SK-MEL-5 (cell line): ENCODE data around the gene CEP164. TPM values are rescaled to one million over a fixed set of nuclear protein-coding genes. Genes with fewer than 3 reads are reported as not detected.

Experiments used
- DNase-seq: peaks from one replicate; pipeline ENCODE4 v3.0.0-alpha.2; 2016; ENCODE audit warnings: low read depth, low spot score
- in situ Hi-C: cut with HindIII; loops from 2 replicates; pipeline ENCODE4 v1.10.0; 2016; ENCODE audit warnings: low sequenced_read_pairs, high pct_unique_total_duplicates, low pct_unique_long_range_greater_than_20kb
- total RNA-seq: library from RNA; depleted of rRNA; stranded (reverse); fragments of >200 nt; shearing (Covaris generic); gene quantifications from 2 replicates; pipeline ENCODE4 v1.2.3, GENCODE V29; 2014; rRNA removed

Gene CEP164
- total RNA-seq, 1 experiment from 2014 or later = 20.5 TPM

- in situ Hi-C loops = no loop called here
- no peak for DNase-seq
Observed at GRCh38 chr11:117458275-117459122, 130.8 kb downstream of the CEP164 start.

- in situ Hi-C loops = no loop called here
- no peak for DNase-seq
Observed at GRCh38 chr11:117459123-117459978, 131.7 kb downstream of the CEP164 start.

- in situ Hi-C loops = no loop called here
- DNase-seq = no peak
Observed at GRCh38 chr11:117459979-117460300, 132.3 kb downstream of the CEP164 start.

GRCh38 chr11:117461396-117462182 is 133.9 kb downstream of the CEP164 start:
- in situ Hi-C loops = no loop called here

GRCh38 chr11:117462183-117462863 is 134.7 kb downstream of the CEP164 start:
- in situ Hi-C loops = no loop called here
- no peak for DNase-seq

More at GRCh38 chr11:117461396-117462182, 133.9 kb downstream of the CEP164 start:
- no peak for DNase-seq

GRCh38 chr11:117462864-117463247 is 135.2 kb downstream of the CEP164 start:
- in situ Hi-C loops = no loop called here

More at GRCh38 chr11:117462864-117463247, 135.2 kb downstream of the CEP164 start:
- DNase-seq = no peak

Other genes with a start within 250 kb of the CEP164 start
- 8.7 and 9.2 TPM in 2 replicates for gene SIK3, start 229.4 kb upstream of the CEP164 start, total RNA-seq
- gene PAFAH1B2, start 183.6 kb upstream of the CEP164 start, total RNA-seq = 102 and 108 TPM in 2 replicates
- gene SIDT2, start 149.1 kb upstream of the CEP164 start, total RNA-seq = 9.8 and 11.4 TPM in 2 replicates
- gene TAGLN, start 128.5 kb upstream of the CEP164 start, total RNA-seq = 0.50 and 0.96 TPM in 2 replicates
- 14.8 and 16.0 TPM in 2 replicates for gene PCSK7, start 95.8 kb upstream of the CEP164 start, total RNA-seq
- 4.8 and 5.8 TPM in 2 replicates for gene RNF214, start 95.2 kb upstream of the CEP164 start, total RNA-seq
- 2.4 and 3.1 TPM in 2 replicates for gene BACE1-AS, start 36.5 kb upstream of the CEP164 start, total RNA-seq
- gene BACE1, start 11.6 kb upstream of the CEP164 start, total RNA-seq = 2.0 and 2.3 TPM in 2 replicates